22Rv1 (cell line): ENCODE results near the gene KIF18B.

Experiments
- CTCF ChIP-seq: fragments of 450-650 bp; IDR thresholded peaks from 2 replicates; pipeline ENCODE4 v1.5.1; 2017; ENCODE audit warnings: mild to moderate bottlenecking
- ZFX ChIP-seq: fragments of 450-650 bp; IDR thresholded peaks from 2 replicates; pipeline ENCODE4 v1.6.1; 2017; ENCODE audit warnings: antibody characterized with exemption, borderline replicate concordance

GRCh38 chr17:44961921-44962350 is 14.4 kb upstream of the KIF18B start:
- no peak for TF ChIP-seq CTCF
- no peak for TF ChIP-seq ZFX
